ENCODE results near the gene FANCB.

DNA sequence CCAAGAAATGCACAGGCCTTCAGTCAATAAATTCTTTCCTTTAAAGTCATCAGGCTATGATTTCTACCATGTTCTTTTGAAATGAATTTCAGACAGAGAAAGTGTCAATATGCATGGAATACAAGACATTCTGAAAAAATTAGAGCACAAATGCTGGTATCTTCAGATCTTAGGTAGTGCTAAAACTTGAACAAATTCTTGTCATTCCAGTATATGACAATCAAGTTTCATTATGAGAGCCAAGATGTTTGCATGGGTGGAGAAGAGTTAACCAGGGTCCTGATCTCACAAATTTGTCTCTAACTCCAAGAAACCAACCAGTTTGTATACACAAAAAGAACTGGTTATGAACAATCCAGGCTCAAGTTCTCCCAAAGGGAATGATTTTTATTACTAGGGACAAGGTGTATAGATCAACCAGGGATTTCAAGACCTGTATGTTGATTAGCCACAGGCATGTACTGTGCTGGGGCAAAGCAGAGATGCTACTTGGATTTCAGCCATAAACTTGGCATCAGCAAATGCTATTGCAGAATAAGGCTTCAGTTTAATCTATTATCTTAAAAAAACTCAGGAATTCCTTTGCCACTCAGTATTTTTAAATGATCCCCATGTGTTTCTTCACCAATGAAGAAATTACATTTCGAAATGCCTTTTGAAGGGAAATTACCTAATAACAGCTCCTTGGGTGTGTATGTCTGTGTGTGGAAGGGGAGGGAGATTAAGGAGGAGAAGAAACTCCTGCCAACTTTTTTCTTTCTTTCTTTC is 69.7 kb downstream of the FANCB start:
- TF ChIP-seq NR2C2 (CRISPR knock-in tag; IDR thresholded peaks at IDR 0.05), result no peak
- TF ChIP-seq NR2C2 (tag; IDR thresholded peaks at IDR 0.05), result no peak
- TF ChIP-seq CHCHD3 (CRISPR knock-in tag; IDR thresholded peaks at IDR 0.05), result no peak
- no peak for TF ChIP-seq ZBTB8A (IDR thresholded peaks at IDR 0.05; ENCODE audit: partially characterized antibody)
- no peak for TF ChIP-seq SIRT6 (IDR thresholded peaks at IDR 0.05; ENCODE audit: low read depth, low read length)
- no peak for TF ChIP-seq RFX7 (CRISPR knock-in tag; IDR thresholded peaks at IDR 0.05)
- no peak for TF ChIP-seq CEBPB (tag; IDR thresholded peaks at IDR 0.05)

All from K562 (cell line).